DOHH2 (cell line): ENCODE measurements around the gene TGM4.

Source experiments
- H3F3A ChIP-seq: fragments of 200-600 bp; sonication (generic), shearing (Covaris generic); 2 replicates; pipeline ENCODE4 v1.6.0; 2016; ENCODE audit warnings: antibody characterized with exemption, mild to moderate bottlenecking; ENCODE audit not compliant: control insufficient read depth, insufficient read depth
- H3K27ac ChIP-seq: fragments of 200-600 bp; sonication (generic); 2 replicates; pipeline ENCODE4 v1.5.1; 2014; ENCODE audit warnings: low read depth, mild to moderate bottlenecking, low read length, moderate library complexity
- H3K27me3 ChIP-seq: fragments of 200-600 bp; sonication (generic); 2 replicates; pipeline ENCODE4 v1.6.1; 2014; ENCODE audit warnings: mild to moderate bottlenecking, low read length, mixed read lengths; ENCODE audit not compliant: control insufficient read depth
- H3K36me3 ChIP-seq: fragments of 200-600 bp; sonication (generic); 2 replicates; pipeline ENCODE4 v1.6.1; 2014; ENCODE audit warnings: mild to moderate bottlenecking, low read length, moderate library complexity, mixed read lengths; ENCODE audit not compliant: control insufficient read depth
- H3K4me1 ChIP-seq: fragments of 200-600 bp; sonication (generic); 2 replicates; pipeline ENCODE4 v1.6.1; 2014; ENCODE audit warnings: mild to moderate bottlenecking, low read length, mixed read lengths; ENCODE audit not compliant: control insufficient read depth
- H3K4me2 ChIP-seq: fragments of 200-600 bp; sonication (generic); 2 replicates; pipeline ENCODE4 v1.6.0; 2014; ENCODE audit warnings: mild to moderate bottlenecking, low read length, moderate library complexity
- H3K4me3 ChIP-seq: fragments of 200-600 bp; sonication (generic); 2 replicates; pipeline ENCODE4 v1.5.1; 2014; ENCODE audit warnings: mild to moderate bottlenecking, low read length, mixed read lengths
- H3K79me2 ChIP-seq: fragments of 200-600 bp; sonication (generic); 2 replicates; pipeline ENCODE4 v1.6.1; 2014; ENCODE audit warnings: mild to moderate bottlenecking, low read length, mixed read lengths; ENCODE audit not compliant: control insufficient read depth
- H3K9me2 ChIP-seq: fragments of 200-600 bp; sonication (generic); replicated peaks from 2 replicates; pipeline ENCODE4 v1.6.1; 2014; ENCODE audit warnings: mild to moderate bottlenecking, low read length, mixed read lengths; ENCODE audit not compliant: control insufficient read depth
- H3K9me3 ChIP-seq: fragments of 200-600 bp; sonication (generic); 2 replicates; pipeline ENCODE4 v1.6.1; 2014; ENCODE audit warnings: antibody characterized with exemption, low read length, mixed read lengths; ENCODE audit not compliant: control insufficient read depth, insufficient read depth
- H4K20me1 ChIP-seq: fragments of 200-600 bp; sonication (generic); 2 replicates; pipeline ENCODE4 v1.6.0; 2014; ENCODE audit warnings: low read depth, mild to moderate bottlenecking, antibody characterized with exemption, low read length, moderate library complexity; ENCODE audit not compliant: control insufficient read depth, insufficient read depth
- EZH2phosphoT487 ChIP-seq: fragments of 200-600 bp; sonication (generic); IDR thresholded peaks from 2 replicates; pipeline ENCODE4 v1.6.1; 2017; ENCODE audit warnings: borderline replicate concordance, mild to moderate bottlenecking, antibody characterized with exemption, low read length, moderate library complexity, mixed read lengths
- TF ChIP-seq, protein P1 (sequence below): fragments of 200-600 bp; sonication (generic); IDR thresholded peaks from one replicate; pipeline ENCODE4 v1.5.1; 2014; ENCODE audit warnings: antibody characterized with exemption, mild to moderate bottlenecking, low read depth, low read length; ENCODE audit not compliant: poor library complexity, severe bottlenecking

Gene TGM4

DNA sequence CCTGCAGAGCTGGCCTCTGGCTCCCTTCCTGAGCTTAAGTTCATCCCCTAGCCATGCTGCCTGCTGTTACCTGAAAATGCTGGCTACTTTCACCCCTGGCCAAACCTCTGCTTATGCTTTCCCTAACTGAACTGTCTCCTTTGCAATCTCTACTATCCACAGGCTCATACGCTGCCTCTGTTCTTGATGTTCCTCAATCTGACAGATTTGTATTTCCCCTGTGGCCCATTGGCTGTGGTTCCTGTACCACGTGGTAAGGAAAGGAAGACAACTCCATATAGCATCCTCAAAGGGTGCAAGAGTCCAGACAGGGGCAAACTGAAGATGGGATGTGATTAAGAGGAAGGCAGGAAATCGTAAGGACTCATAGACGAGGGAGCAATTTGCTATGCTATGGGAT lies 33.2 kb downstream of the TGM4 start:
- Histone ChIP-seq H3K4me2 (no peak overlapping the region), H4K20me1 (no peaks in the 10 kb centered on the region), H3K27me3 (peaks cover 14% of the 10 kb centered on the region), H3K4me3 (no peak overlapping the region), H3K4me1 (no peaks in the 10 kb centered on the region), H3F3A (no peaks in the 10 kb centered on the region), H3K36me3 (no peaks in the 10 kb centered on the region), H3K9me2 (no peaks in the 10 kb centered on the region), H3K79me2 (no peaks in the 10 kb centered on the region), H3K27ac (no peak overlapping the region), H3K9me3 (no peaks in the 10 kb centered on the region; the same call in 1 of the 2 replicates)
- no peak for TF ChIP-seq EZH2phosphoT487
- TF ChIP-seq, protein P1, sequence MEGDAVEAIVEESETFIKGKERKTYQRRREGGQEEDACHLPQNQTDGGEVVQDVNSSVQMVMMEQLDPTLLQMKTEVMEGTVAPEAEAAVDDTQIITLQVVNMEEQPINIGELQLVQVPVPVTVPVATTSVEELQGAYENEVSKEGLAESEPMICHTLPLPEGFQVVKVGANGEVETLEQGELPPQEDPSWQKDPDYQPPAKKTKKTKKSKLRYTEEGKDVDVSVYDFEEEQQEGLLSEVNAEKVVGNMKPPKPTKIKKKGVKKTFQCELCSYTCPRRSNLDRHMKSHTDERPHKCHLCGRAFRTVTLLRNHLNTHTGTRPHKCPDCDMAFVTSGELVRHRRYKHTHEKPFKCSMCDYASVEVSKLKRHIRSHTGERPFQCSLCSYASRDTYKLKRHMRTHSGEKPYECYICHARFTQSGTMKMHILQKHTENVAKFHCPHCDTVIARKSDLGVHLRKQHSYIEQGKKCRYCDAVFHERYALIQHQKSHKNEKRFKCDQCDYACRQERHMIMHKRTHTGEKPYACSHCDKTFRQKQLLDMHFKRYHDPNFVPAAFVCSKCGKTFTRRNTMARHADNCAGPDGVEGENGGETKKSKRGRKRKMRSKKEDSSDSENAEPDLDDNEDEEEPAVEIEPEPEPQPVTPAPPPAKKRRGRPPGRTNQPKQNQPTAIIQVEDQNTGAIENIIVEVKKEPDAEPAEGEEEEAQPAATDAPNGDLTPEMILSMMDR: no peak

DNA sequence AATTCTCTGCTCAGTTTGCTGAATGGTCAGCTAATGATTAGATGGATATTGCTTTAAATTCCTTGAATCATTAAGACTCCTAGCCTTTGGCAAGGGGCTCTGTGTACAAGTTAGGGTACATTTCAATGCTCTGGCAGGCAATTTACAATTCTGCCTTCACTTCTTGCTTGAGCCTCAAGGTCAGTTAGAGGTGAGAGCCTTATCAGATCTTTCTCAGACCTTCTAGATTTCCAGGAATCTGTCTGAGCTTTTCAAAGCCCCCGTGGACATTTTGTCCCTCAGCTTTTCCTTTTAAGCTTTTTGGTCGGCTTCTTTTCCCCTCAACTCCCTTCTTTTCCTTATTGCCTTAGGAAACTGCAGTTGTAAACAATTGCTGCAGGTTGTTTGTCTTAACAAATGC lies 34.7 kb downstream of the TGM4 start:
- Histone ChIP-seq H3K36me3 (no peaks in the 10 kb centered on the region), H3K4me3 (no peak overlapping the region), H3K9me3 (no peaks in the 10 kb centered on the region; the same call in 1 of the 2 replicates), H3K27ac (no peak overlapping the region), H4K20me1 (peaks cover 3% of the 10 kb centered on the region; the same call in 1 of the 2 replicates), H3F3A (no peaks in the 10 kb centered on the region), H3K9me2 (no peaks in the 10 kb centered on the region), H3K4me1 (no peaks in the 10 kb centered on the region), H3K4me2 (no peak overlapping the region), H3K79me2 (no peaks in the 10 kb centered on the region), H3K27me3 (peaks cover 14% of the 10 kb centered on the region)
- TF ChIP-seq, protein P1: no peak
- TF ChIP-seq EZH2phosphoT487: no peak

DNA sequence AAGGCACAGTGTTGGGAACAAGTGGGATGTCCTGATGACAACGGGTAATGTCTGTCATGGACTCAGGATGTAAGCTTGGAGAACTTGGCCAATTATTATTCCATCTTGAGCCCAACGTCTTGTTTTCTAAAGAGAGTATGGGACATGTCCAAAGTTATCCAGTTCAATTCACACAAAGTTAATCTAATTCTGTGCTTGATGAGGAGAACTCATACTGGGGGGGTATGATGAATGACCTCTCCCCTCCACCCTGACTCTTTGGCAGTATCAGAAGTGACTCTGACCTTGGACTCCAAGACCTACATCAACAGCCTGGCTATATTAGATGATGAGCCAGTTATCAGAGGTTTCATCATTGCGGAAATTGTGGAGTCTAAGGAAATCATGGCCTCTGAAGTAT lies 36.3 kb downstream of the TGM4 start:
- Histone ChIP-seq H3K4me1 (no peaks in the 10 kb centered on the region), H3K36me3 (no peaks in the 10 kb centered on the region), H3K4me2 (no peak overlapping the region), H3K27me3 (peaks cover 9% of the 10 kb centered on the region), H3K9me3 (no peaks in the 10 kb centered on the region; the same call in 1 of the 2 replicates), H4K20me1 (peaks cover 3% of the 10 kb centered on the region; the same call in 1 of the 2 replicates), H3K9me2 (no peaks in the 10 kb centered on the region), H3K27ac (no peak overlapping the region), H3K79me2 (no peaks in the 10 kb centered on the region), H3K4me3 (no peak overlapping the region), H3F3A (no peaks in the 10 kb centered on the region)
- TF ChIP-seq EZH2phosphoT487: no peak
- TF ChIP-seq, protein P1: no peak
